Fibroblast of pulmonary artery (primary cell): ENCODE results near the gene S1PR2.
"Not testable (repeated sequence)": the region's sequence is repeated elsewhere in the genome, so short reads cannot be mapped to it uniquely, and the experiment has no call there.

ENCODE experiments used
- DNase-seq: peaks from one replicate; pipeline ENCODE4 v3.0.0-alpha.2; 2010; ENCODE audit warnings: low read depth
- H3K4me3 ChIP-seq: replicated peaks from 2 replicates; pipeline ENCODE4 v1.5.1; 2011; ENCODE audit warnings: low read depth, mild to moderate bottlenecking, control low read depth, low read length, moderate library complexity
- TF ChIP-seq, protein P1 (sequence below): IDR thresholded peaks from 2 replicates; pipeline ENCODE4 v1.5.1; 2011; ENCODE audit warnings: mild to moderate bottlenecking, control low read depth, low read length, inconsistent platforms; ENCODE audit errors: missing control alignments

S1PR2 gene

DNA sequence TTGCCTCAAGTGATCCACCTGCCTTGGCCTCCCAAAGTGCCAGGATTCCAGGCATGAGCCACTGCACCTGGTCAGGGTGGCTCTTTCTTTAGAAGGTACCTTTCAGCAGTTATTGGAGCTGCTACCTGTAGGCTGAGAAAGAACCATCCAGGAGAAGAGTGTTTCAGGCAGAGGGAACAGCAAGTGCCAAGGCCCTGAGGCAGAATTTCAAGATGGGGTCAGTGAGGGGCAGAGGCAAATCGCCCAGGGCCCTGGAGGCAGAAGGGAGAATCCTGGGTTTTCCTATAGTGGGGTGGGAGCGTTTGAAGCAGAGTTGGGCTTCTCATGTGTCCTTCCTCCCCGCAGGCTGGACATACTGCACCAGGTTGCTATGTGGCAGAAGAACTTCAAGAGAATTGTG is 23.1 kb upstream of the S1PR2 start:
- no peak for DNase-seq
- TF ChIP-seq, protein P1, sequence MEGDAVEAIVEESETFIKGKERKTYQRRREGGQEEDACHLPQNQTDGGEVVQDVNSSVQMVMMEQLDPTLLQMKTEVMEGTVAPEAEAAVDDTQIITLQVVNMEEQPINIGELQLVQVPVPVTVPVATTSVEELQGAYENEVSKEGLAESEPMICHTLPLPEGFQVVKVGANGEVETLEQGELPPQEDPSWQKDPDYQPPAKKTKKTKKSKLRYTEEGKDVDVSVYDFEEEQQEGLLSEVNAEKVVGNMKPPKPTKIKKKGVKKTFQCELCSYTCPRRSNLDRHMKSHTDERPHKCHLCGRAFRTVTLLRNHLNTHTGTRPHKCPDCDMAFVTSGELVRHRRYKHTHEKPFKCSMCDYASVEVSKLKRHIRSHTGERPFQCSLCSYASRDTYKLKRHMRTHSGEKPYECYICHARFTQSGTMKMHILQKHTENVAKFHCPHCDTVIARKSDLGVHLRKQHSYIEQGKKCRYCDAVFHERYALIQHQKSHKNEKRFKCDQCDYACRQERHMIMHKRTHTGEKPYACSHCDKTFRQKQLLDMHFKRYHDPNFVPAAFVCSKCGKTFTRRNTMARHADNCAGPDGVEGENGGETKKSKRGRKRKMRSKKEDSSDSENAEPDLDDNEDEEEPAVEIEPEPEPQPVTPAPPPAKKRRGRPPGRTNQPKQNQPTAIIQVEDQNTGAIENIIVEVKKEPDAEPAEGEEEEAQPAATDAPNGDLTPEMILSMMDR, result no peak
- H3K4me3 ChIP-seq, result no peak overlapping the region

DNA sequence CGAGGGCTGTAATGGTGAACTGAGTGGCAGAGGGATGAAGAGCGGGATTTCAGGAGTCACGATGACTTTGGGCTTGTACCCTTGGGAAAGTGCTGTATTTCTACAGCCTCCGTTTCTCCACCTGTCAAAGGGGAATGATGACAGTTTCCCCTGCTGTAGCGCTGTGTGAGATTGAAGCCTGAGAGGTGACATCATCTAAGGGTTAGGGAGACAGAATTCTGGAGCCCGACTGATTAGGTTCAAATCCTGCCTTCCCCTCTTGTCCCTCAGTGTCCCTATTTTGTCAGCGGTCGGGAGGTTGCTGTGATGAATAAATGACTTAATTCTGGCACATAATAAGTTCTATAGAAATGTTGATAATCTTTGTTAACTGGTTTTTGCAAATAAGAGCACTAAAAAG is 21.6 kb upstream of the S1PR2 start:
- peak overlapping the region; percentile 97 for H3K4me3 ChIP-seq
- TF ChIP-seq, protein P1, result no peak

DNA sequence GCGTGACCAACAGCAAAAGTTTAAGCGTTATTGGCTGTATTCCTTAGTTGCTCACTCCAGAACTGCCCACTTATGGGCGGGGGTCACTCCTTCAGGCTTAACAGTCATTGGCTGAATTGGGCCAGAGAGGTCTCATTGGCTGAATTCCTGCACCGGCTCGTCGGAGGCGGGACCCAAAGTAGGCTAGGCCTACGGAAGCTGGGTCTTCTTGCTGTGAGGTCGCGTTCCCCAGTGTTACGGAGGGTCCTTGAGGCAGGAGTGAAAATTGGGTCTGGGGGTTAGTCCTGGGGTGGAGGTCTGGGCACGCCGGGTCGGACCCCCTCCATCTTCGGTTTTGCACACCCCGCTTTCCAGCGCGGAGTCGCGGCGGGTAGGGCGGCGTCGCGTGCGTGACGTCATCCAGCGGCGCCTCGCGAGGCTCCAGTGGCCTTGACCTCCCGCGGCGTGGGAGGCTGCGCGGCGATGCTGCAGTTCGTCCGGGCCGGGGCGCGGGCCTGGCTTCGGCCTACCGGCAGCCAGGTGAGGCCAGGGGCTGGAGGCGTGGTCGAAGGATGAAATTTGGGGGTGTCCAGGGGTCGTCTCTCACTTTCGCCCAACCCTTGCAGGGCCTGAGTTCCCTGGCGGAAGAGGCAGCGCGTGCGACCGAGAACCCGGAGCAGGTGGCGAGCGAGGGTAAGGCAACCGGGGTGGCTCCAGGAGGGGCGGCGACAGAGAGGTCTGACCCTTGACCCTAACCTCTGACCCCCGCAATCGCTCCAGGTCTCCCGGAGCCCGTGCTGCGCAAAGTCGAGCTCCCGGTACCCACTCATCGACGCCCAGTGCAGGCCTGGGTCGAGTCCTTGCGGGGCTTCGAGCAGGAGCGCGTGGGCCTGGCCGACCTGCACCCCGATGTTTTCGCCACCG is 20.9 kb upstream of the S1PR2 start, which contains the start of gene MRPL4:
Gene MRPL4 (plus strand): TSS at position 423 of the 903 bp plus-strand sequence. CDS start 40 bp downstream, at position 463.
- TF ChIP-seq, protein P1, result no peak

More for the DNA sequence above, 21.6 kb upstream of the S1PR2 start:
- DNase-seq, result no peak

DNA sequence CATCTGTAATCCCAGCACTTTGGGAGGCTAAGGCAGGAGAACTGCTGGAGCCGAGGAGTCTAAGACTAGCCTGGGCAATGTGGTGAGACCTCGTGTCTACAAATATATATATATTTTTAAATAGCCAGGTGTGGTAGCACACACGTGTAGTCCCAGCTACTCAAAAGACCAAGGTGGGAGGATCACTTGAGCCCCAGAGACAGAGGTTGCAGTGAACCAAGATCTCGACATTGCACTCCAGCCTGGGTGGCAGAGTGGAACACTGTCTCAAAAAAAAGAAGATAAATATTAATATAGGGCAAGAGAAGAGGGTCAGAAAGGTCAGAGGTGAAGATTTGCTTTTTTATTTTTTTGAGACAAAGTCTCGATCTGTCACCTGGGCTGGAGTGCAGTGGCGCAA is 15.4 kb upstream of the S1PR2 start:
- DNase-seq, result no peak
- TF ChIP-seq, protein P1, result no peak
- no peak overlapping the region for H3K4me3 ChIP-seq

More for the DNA sequence above, 20.9 kb upstream of the S1PR2 start, which contains the start of gene MRPL4:
- peak; percentile 99 for DNase-seq
- peak within 1 kb of the TSS; percentile 97 for H3K4me3 ChIP-seq

DNA sequence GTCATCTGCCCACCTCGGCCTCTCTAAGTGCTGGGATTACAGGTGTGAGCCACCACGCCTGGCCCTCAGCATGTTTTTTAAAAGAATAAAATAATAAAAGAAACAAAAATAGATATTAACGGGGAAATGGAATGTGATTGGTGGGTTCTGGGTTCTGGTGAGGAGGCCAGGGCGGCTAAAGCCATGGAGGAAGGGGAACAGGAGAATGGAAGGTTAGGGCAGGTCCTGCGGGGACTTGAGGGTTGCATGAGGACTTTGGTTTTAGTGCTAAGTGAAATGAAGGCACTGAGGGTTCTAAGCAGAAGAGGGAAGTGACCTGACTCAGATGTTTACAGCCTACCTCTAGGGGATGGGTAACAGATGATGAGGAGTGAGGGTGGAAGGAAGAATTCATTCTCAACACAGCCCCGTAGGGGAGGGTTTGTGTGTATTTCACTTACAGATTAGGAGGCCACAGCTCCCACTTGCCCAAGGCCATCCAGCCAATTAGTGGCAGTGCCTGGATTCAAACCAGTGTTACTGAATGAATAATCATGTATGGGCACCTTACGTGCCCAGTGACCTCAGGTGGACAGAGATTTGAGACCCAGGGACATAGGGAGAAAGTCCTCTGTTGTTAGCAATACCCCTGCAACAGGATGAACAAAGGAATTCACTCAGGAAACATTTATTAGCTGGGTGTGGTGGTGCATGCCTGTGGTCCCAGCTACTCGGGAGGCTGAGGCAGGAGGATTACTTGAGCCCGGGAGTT is 14.2 kb upstream of the S1PR2 start:
- TF ChIP-seq, protein P1, result no peak
- no peak for DNase-seq
- H3K4me3 ChIP-seq, result no peak overlapping the region

DNA sequence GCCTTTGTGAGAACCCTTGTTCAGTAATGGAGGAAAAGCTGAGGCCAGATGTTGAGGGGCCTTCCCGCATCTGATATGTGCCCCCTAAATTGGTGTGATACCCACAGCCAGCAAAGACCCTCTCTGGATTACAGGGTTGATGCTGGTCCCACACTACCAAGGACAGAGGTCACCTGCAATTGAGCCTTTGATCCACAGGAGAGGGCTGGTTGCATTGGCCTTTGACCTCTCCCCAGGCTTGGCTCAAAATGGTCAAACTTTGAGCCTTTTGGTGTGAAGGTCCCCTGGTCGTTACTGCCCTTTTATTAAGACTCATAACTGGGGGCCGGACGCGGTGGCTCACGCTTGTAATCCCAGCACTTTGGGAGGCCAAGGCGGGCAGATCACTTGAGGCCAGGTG is 12.5 kb upstream of the S1PR2 start:
- no peak for DNase-seq
- TF ChIP-seq, protein P1, result no peak
- no peak overlapping the region for H3K4me3 ChIP-seq

DNA sequence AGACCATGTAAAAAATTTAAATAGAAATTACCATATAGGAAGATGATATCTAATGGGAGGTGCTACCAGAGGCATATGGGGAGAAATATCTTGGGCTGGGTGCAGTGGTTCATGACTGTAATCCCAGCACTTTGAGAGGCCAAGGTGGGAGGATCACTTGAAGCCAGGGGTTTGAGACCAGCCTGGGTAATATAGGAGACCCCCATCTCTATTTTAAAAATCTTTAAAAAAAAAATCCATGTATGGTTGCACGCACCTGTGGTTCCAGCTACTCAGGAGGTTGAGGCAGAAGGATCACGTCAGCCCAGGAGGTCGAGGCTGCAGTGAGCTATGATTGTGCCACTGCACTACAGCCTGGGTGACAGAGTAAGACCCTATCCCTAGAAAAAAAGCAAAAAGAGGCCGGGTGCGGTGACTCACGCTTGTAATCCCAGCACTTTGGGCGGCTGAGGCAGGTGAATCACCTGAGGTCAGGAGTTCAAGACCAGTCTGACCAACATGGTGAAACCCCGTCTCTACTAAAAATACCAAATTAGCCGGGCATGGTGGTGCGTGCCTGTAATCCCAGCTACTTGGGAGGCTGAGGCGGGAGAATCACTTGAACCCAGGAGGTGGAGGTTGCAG is 10.8 kb upstream of the S1PR2 start:
- not testable (repeated sequence) for H3K4me3 ChIP-seq, DNase-seq
